Hematopoietic multipotent progenitor cell treated with erythropoietin and hydrocortisone succinate and interleukin-3 and kit ligand, for 6 days (in vitro differentiated cells): Measurements from ENCODE around the gene ARSD.

Experiments
- DNase-seq: peaks from one replicate; pipeline ENCODE4 v3.0.0-alpha.2; 2015

The ARSD gene

DNA sequence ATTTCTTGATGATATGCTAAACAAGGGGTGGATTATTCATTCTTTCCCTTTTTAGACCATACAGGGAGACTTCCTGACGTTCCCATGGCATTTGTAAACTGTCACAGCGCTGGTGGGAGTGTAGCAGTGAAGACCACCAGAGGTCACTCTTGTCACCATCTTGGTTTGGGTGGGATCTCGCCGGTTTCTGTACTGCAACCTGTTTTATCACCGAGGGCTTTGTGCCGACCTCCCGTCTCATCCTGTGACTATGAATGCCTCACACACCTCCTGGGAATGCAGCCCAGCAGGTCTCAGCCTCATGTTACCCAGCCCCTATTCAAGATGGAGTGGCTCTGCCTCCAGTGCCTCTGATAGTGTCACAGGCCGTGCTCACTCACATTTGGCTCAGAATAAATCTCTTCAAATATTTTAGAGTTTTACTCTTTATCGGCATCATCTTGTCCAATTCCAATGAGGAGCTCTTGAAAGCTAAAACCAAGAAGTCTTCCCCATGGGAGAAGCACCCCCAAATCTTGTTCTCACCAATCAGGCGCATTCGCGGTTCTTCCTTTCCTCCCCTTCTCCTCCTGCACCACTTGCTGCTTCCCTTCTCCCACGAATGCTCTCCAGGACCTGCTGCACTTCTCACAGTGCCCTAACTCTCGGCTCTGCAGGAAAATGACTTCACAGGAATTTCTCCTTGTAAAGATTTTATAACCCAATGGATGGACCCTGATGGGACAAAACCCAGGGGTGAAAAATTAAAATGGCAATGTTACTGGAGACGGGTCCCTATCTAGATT is 39.2 kb downstream of the ARSD start:
- peak; percentile 27 for DNase-seq

DNA sequence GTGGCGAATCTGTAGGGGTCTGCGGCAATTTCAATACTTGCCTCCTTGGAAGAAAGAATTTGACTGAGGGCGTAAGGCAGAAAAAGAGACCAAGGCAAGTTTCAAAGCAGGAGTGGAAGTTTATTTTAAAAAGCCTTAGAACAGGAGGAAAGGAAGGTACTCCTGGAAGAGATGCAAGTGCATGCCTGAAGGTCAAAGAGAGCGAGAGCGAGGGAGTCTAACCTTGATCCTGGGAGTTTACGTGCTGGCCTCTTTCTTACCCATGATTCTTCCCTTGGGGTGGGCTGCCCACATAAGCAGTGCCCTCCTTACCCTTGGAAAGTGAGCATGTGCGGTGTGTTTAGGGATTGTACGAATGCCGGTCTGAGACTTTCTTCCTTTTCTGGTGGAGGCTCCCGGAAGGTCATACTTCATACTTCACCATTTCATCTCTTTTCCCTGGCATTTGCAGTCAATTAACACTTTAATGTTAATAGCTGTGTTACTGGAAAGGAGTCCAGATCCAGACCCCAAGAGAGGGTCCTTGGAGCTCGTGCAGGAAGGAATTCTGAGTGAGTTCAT is 40.0 kb downstream of the ARSD start:
- DNase-seq: no peak

DNA sequence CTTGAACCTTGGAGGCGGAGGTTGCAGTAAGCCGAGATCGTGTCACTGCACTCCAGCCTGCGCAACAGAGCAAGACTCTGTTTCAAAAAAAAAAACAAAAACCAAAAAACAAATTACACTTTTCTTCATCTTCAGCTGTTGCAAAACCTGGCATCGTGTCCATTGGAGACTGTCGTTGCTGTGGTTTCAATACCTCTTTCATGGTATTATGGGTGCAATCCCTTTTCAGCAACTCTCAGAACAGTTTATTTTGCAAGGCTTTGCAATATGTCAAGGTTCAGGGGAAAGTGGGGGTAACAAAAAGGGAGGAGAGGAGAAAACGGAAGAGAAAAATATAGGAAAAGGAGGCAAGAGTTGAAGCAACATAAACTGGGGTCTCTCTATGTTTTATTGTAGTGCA is 40.8 kb downstream of the ARSD start:
- no peak for DNase-seq

- no peak for DNase-seq
Measured at GRCh38 chrX:2883770-2884169, 45.4 kb downstream of the ARSD start.

DNA sequence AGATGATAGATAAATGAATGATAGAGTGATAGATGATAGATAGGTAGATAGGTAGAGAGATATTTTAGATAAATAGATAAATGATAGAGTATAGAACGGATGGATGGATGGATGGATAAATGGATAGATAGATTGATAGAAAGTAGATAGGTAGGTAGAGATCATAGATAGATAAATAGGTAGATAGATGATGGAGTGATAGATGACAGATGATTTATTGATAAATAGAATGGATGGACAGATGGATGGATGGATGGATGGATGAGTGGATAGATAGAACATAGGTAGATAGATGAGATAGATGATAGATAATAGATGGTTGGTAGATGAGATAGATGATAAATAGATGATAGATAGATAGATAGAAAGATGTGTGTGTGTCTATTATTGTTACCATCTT is 49.5 kb downstream of the ARSD start:
- no peak for DNase-seq

DNA sequence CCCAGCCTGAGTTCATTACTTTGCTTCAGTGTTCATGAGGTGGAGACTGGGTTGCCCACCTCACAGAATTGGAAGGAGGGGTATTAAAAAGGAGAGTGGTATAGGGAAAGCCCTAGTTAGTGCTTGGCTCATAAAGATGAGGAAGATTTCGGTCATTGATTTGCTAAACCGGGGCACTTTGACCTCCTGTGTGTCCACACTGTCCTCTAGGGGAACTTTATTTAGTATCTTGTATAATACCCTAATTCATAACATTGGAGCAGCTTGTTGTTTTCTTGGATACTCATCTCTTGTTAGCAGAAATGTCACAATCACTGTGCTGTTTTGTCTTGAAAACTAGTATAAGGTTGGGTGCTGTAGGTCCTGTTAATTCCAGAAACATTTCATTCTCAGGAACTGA is 50.6 kb downstream of the ARSD start:
- no peak for DNase-seq

DNA sequence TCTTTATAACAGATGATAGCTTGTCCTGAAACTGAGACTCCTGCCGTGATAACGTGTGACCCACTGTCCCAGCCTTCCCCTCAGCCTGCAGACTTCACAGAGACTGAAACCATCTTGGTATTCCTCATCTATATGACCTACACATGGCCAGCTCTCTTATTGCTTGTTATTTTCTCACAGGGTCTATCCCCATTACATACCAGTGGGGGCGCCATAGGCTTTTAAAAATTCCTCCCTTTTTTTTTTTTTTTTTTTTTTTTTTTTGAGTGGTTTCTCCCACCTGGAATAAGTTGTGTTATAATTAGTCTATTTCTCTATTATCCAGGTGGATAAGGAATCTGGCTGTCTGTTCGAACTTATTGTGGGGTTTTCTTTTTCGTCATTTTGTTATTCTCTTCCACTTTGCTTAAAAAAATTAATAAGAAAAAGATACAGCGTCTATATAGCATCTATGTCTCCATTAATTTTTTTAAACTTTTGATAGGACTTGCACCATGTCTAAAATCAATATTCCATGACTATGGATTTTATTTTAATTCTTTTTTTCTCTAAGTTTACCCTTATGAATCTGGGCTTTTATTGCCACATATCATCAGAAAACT is 53.2 kb downstream of the ARSD start:
- peak; percentile 41 for DNase-seq

GRCh38 chrX:2875136-2875481 is 54.0 kb downstream of the ARSD start:
- no peak for DNase-seq

- DNase-seq: no peak
Measured at GRCh38 chrX:2874222-2875135, 54.7 kb downstream of the ARSD start.

- no peak for DNase-seq
Measured at GRCh38 chrX:2872671-2873277, 56.4 kb downstream of the ARSD start.

DNA sequence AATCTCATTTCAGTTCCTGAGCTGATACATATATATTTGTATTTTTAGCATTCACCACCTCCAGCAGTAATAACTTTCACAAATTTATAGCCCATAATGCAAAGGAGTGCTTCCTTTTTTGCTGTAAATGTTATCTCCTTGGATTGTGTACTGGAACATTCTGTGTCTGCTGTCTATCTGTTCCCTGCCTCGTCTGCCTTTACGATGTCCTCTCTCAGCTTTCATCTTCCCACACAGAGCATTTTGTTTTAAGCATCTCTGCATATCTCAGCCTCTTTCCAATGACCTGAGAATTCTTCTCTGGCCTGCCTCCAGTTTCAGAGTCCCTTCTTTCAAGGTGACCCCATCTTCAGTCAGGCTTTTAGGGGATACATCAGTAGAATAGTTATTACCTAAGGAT is 57.3 kb downstream of the ARSD start:
- no peak for DNase-seq

DNA sequence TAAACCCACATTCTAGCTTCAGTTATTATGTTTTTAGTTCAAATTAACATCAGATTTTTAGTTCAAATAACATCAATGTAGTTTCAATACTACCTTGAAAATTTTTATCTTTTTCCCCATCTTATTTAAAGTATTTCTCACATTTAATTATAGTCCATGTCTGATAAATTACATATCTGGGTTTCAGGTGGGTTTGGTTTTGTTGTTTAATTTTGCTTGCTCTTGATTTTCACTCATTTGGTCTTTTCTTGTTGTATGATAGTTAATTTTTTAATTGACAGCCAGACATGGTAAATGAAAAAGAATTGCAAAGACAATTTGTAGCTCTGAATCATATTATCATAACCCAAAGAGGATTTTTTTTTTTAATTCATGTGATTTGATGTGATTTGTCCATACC is 58.5 kb downstream of the ARSD start:
- DNase-seq: no peak

DNA sequence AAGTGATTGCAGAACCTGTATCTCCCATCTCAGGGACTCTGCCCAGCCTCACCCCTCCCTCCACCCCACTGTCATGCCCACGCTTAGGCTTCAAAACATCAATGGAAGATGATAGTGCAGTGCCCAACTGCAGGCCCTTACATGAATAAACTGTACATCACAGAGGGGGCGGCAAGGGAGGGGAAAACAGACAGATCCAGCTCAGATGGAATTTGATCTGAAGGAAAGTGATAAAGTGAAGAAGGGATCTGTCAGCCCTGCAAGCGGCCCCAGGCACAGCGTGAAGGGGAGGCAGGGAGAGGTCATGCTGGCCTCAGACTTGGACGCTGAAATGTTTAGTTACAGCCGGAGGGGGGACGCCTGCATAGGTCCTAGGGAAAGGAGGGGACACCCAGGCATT is 61.9 kb downstream of the ARSD start:
- DNase-seq: no peak

DNA sequence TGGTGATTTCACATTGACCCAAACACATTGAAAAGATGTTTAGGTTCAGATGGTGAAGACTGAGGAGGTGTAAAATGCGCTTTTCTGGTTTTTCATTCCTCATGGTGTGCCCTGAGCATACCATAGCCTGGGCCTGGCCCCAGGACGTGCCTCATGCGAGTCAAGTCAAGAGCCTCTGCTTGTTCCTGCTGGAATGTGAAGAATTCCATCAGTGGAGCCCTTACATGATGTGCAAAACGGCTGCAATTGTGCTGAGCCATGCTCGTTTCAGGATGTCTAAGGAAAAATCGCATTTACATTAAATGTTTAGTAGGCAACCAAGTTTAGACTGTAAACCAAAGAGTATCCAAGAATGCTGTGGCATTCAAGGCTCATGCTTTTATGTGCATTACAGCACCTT is 65.5 kb downstream of the ARSD start:
- no peak for DNase-seq

GRCh38 chrX:2862404-2862803 is 66.7 kb downstream of the ARSD start:
- no peak for DNase-seq

DNA sequence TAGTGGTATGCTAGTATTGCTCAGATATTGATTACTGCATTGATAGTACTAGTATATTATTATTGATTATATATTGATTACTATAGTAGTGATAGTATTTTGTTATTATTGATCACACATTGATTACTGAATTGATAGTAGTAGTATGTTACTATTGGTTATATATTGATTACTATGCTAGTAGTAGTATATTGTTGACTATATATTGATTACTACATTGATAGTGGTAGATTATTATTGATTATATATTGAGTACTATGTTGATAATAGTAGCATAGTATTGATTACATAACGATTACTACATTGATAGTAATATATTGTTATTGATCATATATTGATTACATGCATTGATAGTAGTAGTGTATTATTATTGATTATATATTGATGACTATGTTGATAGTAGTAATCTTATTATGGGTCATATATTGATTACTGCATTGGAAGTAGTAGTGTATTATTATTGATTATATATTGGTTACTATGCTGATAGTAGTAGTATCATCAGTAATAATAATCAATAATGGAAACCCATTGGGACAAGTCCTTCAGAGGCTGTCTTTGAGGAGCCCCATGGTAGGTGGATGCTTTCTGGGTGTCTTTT is 69.8 kb downstream of the ARSD start:
- DNase-seq: no peak

DNA sequence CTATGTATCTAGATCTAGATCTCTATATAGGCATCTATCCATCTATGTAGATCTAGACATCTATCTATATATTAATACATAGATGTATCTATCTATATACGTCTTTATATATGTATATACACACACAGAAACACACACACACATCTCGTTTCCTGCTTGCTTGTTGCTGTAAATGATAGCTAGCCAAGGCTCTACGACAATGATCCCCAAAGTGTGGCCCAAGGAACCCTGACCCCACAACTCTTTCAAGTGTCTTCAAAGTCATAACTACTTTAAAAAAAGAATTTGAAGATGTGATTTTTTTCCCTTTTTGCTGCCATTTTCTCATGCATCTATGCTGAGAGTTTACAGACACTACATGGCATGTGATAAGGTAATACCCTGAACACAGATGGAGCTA is 71.6 kb downstream of the ARSD start:
- DNase-seq: no peak

DNA sequence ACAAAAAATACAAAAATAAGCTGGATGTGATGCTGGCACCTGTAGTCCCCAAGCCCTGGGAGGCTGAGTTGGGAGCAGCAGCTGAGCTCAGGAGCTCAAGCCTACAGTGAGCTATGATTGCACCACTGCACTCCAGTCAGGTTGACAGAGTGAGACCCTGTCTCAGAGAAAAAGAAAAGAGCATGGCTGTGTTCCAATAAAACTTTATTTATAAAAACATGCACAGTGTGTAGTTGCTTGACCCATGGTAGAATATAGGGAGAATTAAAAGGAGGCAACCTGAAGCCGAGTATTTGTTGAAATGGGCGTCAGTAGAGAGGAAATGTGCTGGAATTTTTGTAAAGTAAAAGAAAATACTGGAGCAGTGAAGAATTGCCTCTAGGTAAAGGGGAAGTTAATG is 73.4 kb downstream of the ARSD start:
- DNase-seq: no peak

GRCh38 chrX:2854918-2855317 is 74.2 kb downstream of the ARSD start:
- no peak for DNase-seq
